HEK293 (cell line): ENCODE data around the gene IGF2BP1.
A peak's percentile ranks its signal among the peaks of the same experiment; 100 is the strongest.
"Not testable (repeated sequence)": the region's sequence is repeated elsewhere in the genome, so short reads cannot be mapped to it uniquely, and the experiment has no call there.

Experiments used
- CTCF ChIA-PET: fragments of 350-600 bp; formaldehyde crosslinking; extraction: SDS; loops from one replicate; lab custom pipeline; 2021; ENCODE audit warnings: antibody characterized with exemption; lab: Yijun Ruan, JAX
- POLR2A ChIA-PET: fragments of 300-600 bp; formaldehyde crosslinking; extraction: SDS; loops from one replicate; lab custom pipeline; 2020; ENCODE audit warnings: antibody characterized with exemption, inconsistent platforms; lab: Yijun Ruan, JAX
- H3K27ac ChIP-seq: fragments of 200-500 bp; sonication (Bioruptor generic); 2 replicates; pipeline ENCODE4 v1.5.1; 2014; ENCODE audit warnings: low read depth, low read length, control low read depth, inconsistent platforms; ENCODE audit errors: extremely low read depth
- H3K36me3 ChIP-seq, 2 experiments: fragments of 200-500 bp in 1 of 2; sonication (Bioruptor generic) in 1 of 2; 1 replicate in 1 of 2; 2 replicates in 1 of 2; pipeline ENCODE4 v1.5.1; 2014 to 2017; ENCODE audit warnings: inconsistent platforms in 2 of 2, low read length in 2 of 2; ENCODE audit not compliant: control insufficient read depth in 2 of 2, insufficient read depth in 1 of 2
- H3K4me1 ChIP-seq: fragments of 200-500 bp; sonication (Bioruptor generic); 2 replicates; pipeline ENCODE4 v1.5.1; 2014; ENCODE audit warnings: mild to moderate bottlenecking, low read length, inconsistent platforms; ENCODE audit not compliant: control insufficient read depth, insufficient read depth
- H3K4me3 ChIP-seq: 2 replicates; pipeline ENCODE4 v1.5.1; 2011; ENCODE audit warnings: low read depth, mild to moderate bottlenecking, control low read depth, low read length, moderate library complexity
- H3K9me3 ChIP-seq: fragments of 200-500 bp; sonication (Bioruptor generic); 2 replicates; pipeline ENCODE4 v1.5.1; 2014; ENCODE audit warnings: low read depth, low read length, inconsistent platforms; ENCODE audit not compliant: control insufficient read depth, insufficient read depth
- IKZF3 ChIP-seq: fragments of 450-650 bp; IDR thresholded peaks from 2 replicates; pipeline ENCODE4 v1.5.0; 2018; ENCODE audit warnings: missing biosample characterization, mild to moderate bottlenecking, missing genetic modification characterization, moderate library complexity
- KLF1 ChIP-seq: fragments of 450-650 bp; formaldehyde crosslinking; IDR thresholded peaks from 2 replicates; pipeline ENCODE4 v1.5.1; 2016; ENCODE audit warnings: missing biosample characterization, missing genetic modification characterization
- SP2 ChIP-seq: fragments of 450-650 bp; formaldehyde crosslinking; IDR thresholded peaks from 2 replicates; pipeline ENCODE4 v1.5.1; 2016; ENCODE audit warnings: missing biosample characterization, missing genetic modification characterization
- YY2 ChIP-seq: fragments of 450-650 bp; formaldehyde crosslinking; IDR thresholded peaks from 2 replicates; pipeline ENCODE4 v1.5.1; 2016; ENCODE audit warnings: missing biosample characterization, missing genetic modification characterization
- ZBTB48 ChIP-seq: fragments of 450-650 bp; formaldehyde crosslinking; IDR thresholded peaks from 2 replicates; pipeline ENCODE4 v1.5.1; 2016; ENCODE audit warnings: missing biosample characterization, missing genetic modification characterization
- ZIC2 ChIP-seq: fragments of 450-650 bp; formaldehyde crosslinking; IDR thresholded peaks from 2 replicates; pipeline ENCODE4 v1.5.1; 2016; ENCODE audit warnings: missing biosample characterization, missing genetic modification characterization
- ZNF133 ChIP-seq: fragments of 450-650 bp; formaldehyde crosslinking; IDR thresholded peaks from 2 replicates; pipeline ENCODE4 v1.5.1; 2016; ENCODE audit warnings: missing biosample characterization, missing genetic modification characterization
- ZNF155 ChIP-seq: fragments of 450-650 bp; formaldehyde crosslinking; IDR thresholded peaks from 2 replicates; pipeline ENCODE4 v1.5.1; 2016; ENCODE audit warnings: missing biosample characterization, missing genetic modification characterization
- ZNF157 ChIP-seq: fragments of 450-650 bp; formaldehyde crosslinking; IDR thresholded peaks from 2 replicates; pipeline ENCODE4 v1.5.1; 2016; ENCODE audit warnings: missing biosample characterization, missing genetic modification characterization
- ZNF214 ChIP-seq: fragments of 450-650 bp; formaldehyde crosslinking; IDR thresholded peaks from 2 replicates; pipeline ENCODE4 v1.5.1; 2017; ENCODE audit warnings: missing biosample characterization, mild to moderate bottlenecking, missing genetic modification characterization, borderline replicate concordance
- ZNF366 ChIP-seq: fragments of 450-650 bp; formaldehyde crosslinking; conservative IDR thresholded peaks from 2 replicates; pipeline ENCODE4 v1.5.1; 2016; ENCODE audit warnings: missing biosample characterization, missing genetic modification characterization
- ZNF623 ChIP-seq: fragments of 450-650 bp; formaldehyde crosslinking; IDR thresholded peaks from 2 replicates; pipeline ENCODE4 v1.5.1; 2016; ENCODE audit warnings: missing biosample characterization, missing genetic modification characterization
- ZNF664 ChIP-seq: fragments of 450-650 bp; formaldehyde crosslinking; IDR thresholded peaks from 2 replicates; pipeline ENCODE4 v1.5.1; 2016; ENCODE audit warnings: missing biosample characterization, missing genetic modification characterization
- ZXDB ChIP-seq: fragments of 450-650 bp; formaldehyde crosslinking; IDR thresholded peaks from 2 replicates; pipeline ENCODE4 v1.5.1; 2016; ENCODE audit warnings: missing biosample characterization, missing genetic modification characterization
- TF ChIP-seq, protein P1 (sequence below): fragments of 450-650 bp; formaldehyde crosslinking; IDR thresholded peaks from 2 replicates; pipeline ENCODE4 v1.5.1; 2016; ENCODE audit warnings: missing biosample characterization, missing genetic modification characterization

The IGF2BP1 gene

DNA sequence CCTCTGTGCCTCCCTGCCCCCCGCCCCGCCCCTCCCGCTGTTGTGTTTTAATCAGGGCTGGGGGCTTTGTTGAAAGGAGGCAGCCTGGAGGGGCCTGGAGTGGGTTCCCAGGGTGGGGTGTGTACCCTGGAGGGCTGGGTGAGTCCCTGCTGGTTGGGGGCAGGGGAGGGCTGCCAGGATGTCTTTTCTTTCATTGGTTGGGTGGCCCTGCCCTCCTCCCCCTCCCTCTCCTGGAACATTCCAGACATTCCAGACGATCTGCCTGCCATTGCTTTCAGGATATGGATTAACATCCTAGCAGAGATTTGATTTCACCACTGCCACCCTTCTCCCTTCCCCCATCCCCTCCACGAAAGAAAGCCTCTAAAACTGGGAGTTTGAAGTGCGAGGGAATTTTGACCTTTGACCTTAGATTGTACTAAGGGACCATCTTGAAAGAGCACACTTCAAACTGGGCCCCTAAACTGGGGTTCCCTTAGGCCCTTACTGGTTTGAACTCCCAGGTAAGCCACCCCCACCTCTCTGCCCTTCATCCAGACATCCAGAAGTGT lies 25.3 kb downstream of the IGF2BP1 start:
- TF ChIP-seq ZIC2 (tag by site-specific recombination), result peak; percentile 17; the same call in 1 of the 2 replicates
- TF ChIP-seq KLF1 (tag by site-specific recombination), result 0 out of 2 replicates have a peak, but pooled peaks have one; percentile 19
- peak; percentile 77 for TF ChIP-seq IKZF3
- TF ChIP-seq YY2 (tag by site-specific recombination), result no peak
- no peak for TF ChIP-seq ZXDB (tag by site-specific recombination)
- peak; percentile 83 for TF ChIP-seq ZBTB48 (tag by site-specific recombination)
- Histone ChIP-seq H3K9me3 (no peaks in the 10 kb centered on the region), H3K4me1 (peaks cover 28% of the 10 kb centered on the region), H3K36me3 (peaks cover 43 to 49% of the 10 kb centered on the region in 2 experiments), H3K27ac (0 out of 2 replicates have a peak overlapping the region, but pooled peaks have one; percentile 24), H3K4me3 (no peak overlapping the region)
- POLR2A ChIA-PET, result interaction anchor here (1.7 kb wide), 1 partner anchor 26 kb away, joined by 11 read pairs; no protein-coding TSS in a partner anchor
- CTCF ChIA-PET, result interaction anchor here (1.2 to 1.7 kb wide), 2 partner anchors 10 to 25 kb away, joined by 3 to 9 read pairs; partner anchors contain the start of gene IGF2BP1

DNA sequence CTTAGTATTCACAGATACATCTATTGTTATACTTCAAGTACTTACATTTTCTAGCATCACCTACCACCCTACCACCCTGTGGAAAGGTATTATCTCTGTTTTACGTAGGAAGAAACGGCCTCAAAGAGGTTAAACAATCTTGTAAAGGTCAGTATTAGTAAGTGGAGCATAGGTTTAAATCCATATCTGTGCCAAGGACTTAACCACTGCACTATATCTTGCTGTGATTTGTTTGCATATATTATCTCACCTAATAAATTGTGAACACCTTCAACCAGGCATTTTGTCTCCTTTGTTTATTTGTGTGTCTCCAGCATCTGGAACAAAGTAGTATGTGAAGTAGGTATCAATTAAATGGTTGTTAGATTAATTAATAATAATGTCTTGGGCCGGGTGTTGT lies 27.3 kb downstream of the IGF2BP1 start:
- Histone ChIP-seq H3K4me3 (no peak overlapping the region), H3K27ac (no peak overlapping the region), H3K4me1 (peaks cover 16% of the 10 kb centered on the region), H3K36me3 (peaks cover 56 to 67% of the 10 kb centered on the region in 2 experiments), H3K9me3 (no peaks in the 10 kb centered on the region)
- TF ChIP-seq ZNF664 (tag by site-specific recombination) (0 out of 2 replicates have a peak, but pooled peaks have one; percentile 54), ZNF155 (tag by site-specific recombination) (no peak)
- TF ChIP-seq, protein P1, sequence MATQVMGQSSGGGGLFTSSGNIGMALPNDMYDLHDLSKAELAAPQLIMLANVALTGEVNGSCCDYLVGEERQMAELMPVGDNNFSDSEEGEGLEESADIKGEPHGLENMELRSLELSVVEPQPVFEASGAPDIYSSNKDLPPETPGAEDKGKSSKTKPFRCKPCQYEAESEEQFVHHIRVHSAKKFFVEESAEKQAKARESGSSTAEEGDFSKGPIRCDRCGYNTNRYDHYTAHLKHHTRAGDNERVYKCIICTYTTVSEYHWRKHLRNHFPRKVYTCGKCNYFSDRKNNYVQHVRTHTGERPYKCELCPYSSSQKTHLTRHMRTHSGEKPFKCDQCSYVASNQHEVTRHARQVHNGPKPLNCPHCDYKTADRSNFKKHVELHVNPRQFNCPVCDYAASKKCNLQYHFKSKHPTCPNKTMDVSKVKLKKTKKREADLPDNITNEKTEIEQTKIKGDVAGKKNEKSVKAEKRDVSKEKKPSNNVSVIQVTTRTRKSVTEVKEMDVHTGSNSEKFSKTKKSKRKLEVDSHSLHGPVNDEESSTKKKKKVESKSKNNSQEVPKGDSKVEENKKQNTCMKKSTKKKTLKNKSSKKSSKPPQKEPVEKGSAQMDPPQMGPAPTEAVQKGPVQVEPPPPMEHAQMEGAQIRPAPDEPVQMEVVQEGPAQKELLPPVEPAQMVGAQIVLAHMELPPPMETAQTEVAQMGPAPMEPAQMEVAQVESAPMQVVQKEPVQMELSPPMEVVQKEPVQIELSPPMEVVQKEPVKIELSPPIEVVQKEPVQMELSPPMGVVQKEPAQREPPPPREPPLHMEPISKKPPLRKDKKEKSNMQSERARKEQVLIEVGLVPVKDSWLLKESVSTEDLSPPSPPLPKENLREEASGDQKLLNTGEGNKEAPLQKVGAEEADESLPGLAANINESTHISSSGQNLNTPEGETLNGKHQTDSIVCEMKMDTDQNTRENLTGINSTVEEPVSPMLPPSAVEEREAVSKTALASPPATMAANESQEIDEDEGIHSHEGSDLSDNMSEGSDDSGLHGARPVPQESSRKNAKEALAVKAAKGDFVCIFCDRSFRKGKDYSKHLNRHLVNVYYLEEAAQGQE (tag by site-specific recombination), result no peak
- CTCF ChIA-PET, result interaction anchor here (0.7 to 1.7 kb wide), 3 partner anchors 8 to 364 kb away, joined by 3 to 8 read pairs (median 6); no protein-coding TSS in a partner anchor
- POLR2A ChIA-PET, result interaction anchor here (0.6 to 1.4 kb wide), 2 partner anchors 28 to 30 kb away, joined by 3 to 5 read pairs; partner anchors contain the start of gene IGF2BP1

DNA sequence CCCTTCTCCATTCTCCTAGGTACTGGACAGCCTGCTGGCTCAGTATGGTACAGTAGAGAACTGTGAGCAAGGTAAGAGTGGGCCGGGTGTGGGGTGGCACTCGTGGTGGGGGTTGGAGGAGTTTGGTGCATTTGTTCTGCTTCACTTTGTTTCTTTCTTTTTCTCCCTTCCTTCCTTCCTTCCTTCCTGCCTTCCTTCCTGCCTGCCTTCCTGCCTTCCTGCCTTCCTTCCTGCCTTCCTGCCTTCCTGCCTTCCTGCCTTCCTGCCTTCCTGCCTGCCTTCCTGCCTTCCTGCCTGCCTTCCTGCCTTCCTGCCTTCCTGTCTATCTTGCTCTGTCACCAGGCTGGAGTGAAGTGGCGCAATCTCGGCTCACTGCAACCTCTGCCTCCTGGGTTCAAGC lies 29.3 kb downstream of the IGF2BP1 start:
- CTCF ChIA-PET, result interaction anchor here (0.6 kb wide), 2 partner anchors 30 to 96 kb away, joined by 3 to 6 read pairs; no protein-coding TSS in a partner anchor
- Histone ChIP-seq H3K27ac (0 out of 2 replicates have a peak overlapping the region, but pooled peaks have one; percentile 31), H3K36me3 (peaks cover 69 to 80% of the 10 kb centered on the region in 2 experiments)
- peak; percentile 77 for TF ChIP-seq ZNF366 (tag by site-specific recombination)
- H3K4me3 ChIP-seq, POLR2A ChIA-PET, H3K9me3 ChIP-seq, H3K4me1 ChIP-seq: not testable (repeated sequence)

DNA sequence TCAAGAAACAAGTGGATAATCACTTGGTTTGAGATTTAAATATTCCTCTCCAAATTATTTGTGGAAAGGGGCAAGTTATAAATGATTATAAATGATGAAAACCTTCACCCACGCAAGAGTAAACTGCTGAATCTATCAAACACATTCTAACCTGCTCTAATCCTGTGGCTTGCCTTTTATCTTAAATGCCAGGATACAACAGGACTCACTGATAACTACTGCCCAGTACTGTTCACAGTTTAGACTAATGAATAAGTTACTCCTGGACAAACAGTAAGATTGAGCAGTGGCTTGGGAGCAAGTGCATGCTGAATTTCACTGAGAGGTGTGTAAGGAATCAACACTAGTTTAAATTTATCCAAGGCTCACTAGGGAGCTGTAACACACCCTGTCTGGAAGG lies 31.1 kb downstream of the IGF2BP1 start:
- CTCF ChIA-PET, result interaction anchor here (1.2 to 8.6 kb wide), 4 partner anchors 29 to 213 kb away, joined by 3 to 129 read pairs (median 14); partner anchors contain the start of gene IGF2BP1

More for the DNA sequence above, 31.1 kb downstream of the IGF2BP1 start:
- H3K36me3 ChIP-seq, result peaks cover 76 to 84% of the 10 kb centered on the region in 2 experiments
- POLR2A ChIA-PET, result interaction anchor here (0.6 to 2.2 kb wide), 3 partner anchors 32 to 139 kb away, joined by 3 to 17 read pairs (median 3); partner anchors contain the start of gene IGF2BP1
- peaks cover under 1% of the 10 kb centered on the region; the same call in 1 of the 2 replicates for H3K4me1 ChIP-seq
- no peak overlapping the region for H3K27ac ChIP-seq
- no peak overlapping the region for H3K4me3 ChIP-seq
- H3K9me3 ChIP-seq, result no peaks in the 10 kb centered on the region
- TF ChIP-seq ZNF133 (tag by site-specific recombination) (no peak), ZNF623 (no peak), SP2 (tag by site-specific recombination) (no peak), ZNF157 (tag by site-specific recombination) (no peak), ZNF214 (tag by site-specific recombination) (no peak)
